G401.6 (cell line): ENCODE data around the gene TRIM25.
"Not testable (repeated sequence)": the region's sequence is repeated elsewhere in the genome, so short reads cannot be mapped to it uniquely, and the experiment has no call there.

Source experiments
- FAIRE-seq: peaks from 2 replicates; lab custom pipeline; 2012; peaks lifted over from hg19 to GRCh38; lab: Jason Lieb, UNC

TRIM25 gene

DNA sequence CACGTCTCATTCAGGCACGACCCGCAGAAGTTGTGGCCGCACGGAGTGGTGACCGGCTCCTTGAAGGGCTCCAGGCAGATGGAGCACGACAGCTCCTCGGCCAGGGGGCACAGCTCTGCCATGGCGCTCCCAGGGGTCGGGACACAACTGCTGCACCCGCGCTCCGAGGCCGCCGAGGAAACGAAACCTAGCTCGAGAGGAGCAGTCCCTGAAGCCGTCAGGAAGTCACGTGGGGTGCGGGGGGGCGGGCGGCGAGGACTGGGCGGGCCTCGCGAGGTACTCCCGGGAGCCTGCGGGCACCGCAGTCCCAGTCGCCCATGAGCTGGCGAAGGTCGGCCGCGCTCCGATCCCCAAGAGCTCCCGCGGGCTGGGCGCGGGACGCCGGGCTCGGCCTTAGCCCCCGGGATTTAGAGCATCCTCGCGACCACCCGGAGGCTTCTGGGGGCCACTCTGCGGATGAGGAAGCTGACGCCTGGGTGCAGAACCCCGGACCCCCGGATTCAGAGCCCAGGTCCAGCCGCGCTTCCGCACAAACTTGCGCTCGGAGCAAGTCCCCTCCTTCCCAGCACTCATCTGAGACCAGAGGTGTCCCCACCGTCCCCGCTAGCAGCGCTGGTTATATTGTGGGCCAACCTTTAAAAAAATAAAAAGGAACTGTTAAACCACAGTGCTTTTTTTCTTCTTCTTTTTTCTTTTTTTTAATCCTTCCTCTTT, at the start of gene TRIM25:
TSS of gene TRIM25 (minus strand) at position 183 of the 714 bp plus-strand sequence. CDS start at position 122, 61 bp downstream.
- no peak for FAIRE-seq

- FAIRE-seq = peak; percentile 65
Measured at GRCh38 chr17:56960596-56961538, 47.0 kb upstream of the TRIM25 start, which contains the start of gene COIL. Gene COIL, minus strand, starts transcription at chr17:56961050. Its CDS starts 31 bp downstream, at chr17:56961019.

- no peak for FAIRE-seq
Measured at GRCh38 chr17:56956992-56957391, 43.1 kb upstream of the TRIM25 start.

- no peak for FAIRE-seq
Measured at GRCh38 chr17:56949595-56949994, 35.7 kb upstream of the TRIM25 start.

DNA sequence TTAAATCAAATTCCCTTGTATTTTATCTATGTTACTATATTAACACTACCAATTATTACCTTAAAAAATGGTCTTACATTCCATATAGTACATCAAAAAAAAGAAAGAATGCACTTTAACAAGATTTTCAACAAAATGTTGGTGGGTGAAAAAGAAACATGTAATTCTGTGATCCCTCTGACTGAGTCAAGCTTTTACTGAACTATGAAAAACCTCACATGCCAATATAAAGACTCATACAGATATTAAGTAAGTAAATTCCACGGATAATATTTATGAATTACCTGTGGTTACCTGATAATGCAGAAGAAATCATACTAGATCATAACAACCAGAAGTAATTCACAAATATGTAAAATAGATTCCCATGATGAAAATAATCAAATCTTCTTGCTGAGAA, 34.6 kb upstream of the TRIM25 start:
- no peak for FAIRE-seq

DNA sequence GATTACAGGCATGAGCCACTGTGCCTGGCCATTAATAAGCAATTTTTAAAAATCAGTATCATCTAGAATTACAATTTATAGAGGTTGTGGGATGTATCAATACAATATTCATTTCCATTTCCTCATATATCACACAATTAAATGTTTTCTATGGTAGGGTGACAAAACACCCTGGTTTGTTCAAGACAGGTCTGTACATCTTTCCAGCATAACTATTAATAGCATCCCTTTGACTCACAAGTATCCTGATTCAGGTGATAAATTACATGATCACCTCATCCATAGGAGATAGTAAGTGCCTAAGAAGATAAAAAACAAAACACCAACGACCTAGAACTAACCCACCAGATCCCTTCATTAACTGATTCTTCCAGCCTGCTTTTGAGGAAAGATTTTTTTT, 33.9 kb upstream of the TRIM25 start:
- FAIRE-seq = no peak

DNA sequence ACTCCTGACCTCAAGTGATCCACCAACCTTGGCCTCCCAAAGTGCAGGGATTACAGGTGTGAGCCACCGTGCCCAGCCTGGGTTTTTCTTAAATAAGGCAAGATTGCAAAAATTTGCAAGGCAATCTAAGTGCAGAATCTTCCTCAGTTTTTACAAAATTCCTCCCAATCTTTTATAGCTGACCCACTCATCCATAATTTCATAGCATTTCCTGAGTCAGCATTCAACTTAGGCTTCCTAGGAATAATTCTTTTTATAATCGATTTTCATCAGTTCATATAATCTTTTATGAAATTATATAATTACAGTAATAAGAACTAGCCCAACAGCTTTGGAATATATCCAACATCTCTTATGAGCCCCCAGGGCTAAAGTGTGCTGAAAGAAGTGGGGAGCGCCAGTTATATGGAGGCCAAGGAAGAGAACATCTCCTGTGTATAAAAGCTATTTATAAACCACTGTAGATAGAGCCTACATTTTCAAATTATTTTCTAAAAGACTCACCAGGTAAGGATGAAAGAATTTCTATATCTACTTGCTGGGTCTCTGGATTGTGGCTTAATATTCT, 32.2 kb upstream of the TRIM25 start:
- FAIRE-seq = no peak

- FAIRE-seq = no peak
Measured at GRCh38 chr17:56943505-56944125, 29.8 kb upstream of the TRIM25 start.

DNA sequence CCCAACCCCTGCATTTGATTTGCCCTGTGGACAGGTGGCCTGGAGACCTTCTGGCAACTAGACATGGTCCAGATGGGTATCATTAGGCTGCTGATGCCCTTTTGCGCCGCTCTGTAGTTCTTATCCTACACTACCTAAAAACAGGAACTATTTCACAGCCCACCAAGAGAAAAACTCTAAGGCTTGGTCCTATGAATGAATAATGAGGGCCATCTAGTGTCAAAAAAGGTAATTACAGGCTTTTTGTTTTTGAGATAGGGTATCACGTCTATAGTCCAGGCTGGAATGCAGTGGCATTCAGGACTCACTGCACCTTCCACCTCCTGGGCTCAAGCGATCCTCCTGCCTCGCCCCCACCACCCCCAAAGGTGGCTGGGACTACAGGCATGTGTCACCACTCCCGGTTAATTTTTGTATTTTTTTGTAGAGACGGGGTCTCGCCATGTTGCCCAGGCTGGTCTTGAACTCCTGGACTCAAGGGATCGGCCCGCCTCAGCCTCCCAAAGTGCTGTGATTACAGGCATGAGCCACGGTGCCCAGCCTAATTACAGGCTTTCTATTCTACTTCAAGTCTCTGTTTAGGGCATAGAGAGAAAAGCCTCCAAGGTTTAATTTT, 26.1 kb upstream of the TRIM25 start:
- no peak for FAIRE-seq

GRCh38 chr17:56938206-56938605, 24.4 kb upstream of the TRIM25 start:
- FAIRE-seq = not testable (repeated sequence)

DNA sequence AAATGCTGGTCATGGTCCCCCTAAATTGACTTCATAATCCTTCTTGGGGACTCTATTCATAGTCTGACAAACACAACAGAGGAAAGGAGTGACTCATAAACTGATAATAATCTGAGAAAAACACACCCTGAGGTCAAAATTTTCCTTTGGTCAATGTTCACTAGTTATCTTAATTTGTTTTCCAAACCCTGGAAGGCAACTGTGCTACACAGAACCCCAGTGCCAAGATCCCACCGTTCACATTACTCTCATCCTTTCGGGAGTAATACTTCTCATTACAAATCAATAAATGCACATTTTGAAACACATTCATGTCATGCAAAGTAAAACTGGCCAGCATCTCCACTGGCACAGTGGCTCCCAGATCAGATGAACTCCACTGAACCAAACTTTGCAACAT, 23.8 kb upstream of the TRIM25 start:
- no peak for FAIRE-seq

DNA sequence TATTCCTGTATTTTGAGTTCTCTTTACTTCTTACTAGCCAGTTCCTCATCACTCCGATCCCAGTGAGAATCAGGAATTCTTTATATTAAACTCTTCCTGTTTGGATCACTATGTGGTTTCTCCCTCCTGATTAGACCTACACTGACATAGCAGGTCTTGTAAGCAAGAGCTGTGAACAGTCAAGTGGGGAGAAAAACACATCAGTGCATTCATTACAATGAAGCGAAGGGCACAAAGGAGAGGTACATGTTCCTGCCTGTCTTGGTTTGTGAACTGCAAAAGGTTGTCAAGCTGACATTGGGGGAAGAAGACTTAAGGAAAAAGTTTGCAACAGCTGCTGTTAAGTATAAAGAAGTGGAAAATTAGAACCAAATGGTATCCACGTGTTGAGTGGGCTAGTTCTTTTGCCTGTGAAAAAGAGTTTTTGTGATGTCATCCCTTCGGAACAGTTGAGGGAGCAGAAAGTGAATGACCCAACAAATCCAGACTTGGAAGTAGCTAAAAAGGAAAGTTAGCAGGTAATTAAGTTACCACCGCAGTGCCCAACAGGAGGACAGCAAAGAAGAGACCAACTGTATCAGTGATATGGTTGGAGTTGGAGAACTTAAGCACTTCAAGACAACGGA, 23.0 kb upstream of the TRIM25 start:
- no peak for FAIRE-seq

DNA sequence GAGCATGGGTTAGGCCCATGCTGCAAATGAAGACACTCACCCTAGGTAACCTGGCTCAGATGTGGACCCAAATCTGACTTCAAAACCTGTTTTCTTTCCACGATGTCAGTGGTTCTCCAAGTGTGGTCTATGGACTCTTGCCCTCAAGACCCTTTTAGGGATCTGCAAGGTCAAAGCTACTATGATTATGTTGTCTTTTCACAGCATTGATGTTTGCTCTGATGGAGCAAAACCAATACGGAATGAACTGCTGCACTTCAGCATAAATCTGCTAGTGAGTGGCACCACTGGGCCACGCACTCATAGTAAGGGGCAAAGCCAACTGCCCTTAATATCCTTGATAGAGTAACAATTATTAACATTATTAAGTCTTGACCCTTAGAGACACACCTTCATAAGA, 21.6 kb upstream of the TRIM25 start:
- FAIRE-seq = no peak

DNA sequence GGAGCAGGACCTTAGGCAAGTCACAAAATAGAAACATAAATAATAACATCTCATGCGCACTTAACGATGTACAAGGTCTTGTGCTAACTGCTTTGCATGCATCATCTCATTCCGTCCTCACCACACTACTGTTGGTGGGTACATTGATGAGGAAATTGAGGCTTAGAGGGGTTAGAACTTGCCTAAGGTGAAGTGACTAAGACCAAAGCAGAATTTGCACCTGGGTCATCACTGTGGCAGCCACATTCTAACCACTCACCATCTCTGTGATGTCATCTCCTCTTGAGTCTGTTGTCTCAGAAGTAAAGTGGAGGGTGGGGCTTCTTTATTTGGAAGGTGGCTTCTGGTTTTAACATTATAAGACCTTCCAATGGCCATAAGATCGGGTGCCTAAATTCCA, 20.4 kb upstream of the TRIM25 start:
- no peak for FAIRE-seq

- FAIRE-seq = no peak
Measured at GRCh38 chr17:56933868-56934267, 20.0 kb upstream of the TRIM25 start.

DNA sequence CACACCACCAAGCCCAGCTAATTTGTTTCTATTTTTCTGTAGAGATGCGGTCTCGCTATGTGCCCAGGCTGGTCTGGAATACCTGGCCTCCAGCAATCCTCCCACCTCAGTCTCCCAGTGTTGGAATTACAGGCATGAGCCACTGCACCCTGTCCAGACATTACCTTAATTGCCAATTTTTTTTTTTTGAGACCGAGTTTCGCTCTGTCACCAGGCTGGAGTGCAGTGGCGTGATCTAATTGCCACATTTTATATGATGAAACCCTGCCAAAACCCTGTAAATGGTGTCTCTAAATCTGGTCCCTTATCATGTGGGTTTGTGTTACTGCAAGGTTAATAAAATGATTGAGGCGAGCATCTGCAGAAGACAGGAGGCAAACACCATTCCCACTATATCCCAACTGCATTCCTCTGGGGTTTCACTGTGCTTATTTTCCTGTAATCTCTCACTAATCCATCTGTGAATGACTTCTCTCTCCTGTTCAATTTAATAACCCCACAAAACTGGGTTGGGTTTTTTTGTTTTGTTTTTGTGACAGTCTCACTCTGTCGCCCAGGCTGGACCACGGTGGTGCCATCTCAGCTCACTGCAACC, 19.4 kb upstream of the TRIM25 start:
- FAIRE-seq = no peak

DNA sequence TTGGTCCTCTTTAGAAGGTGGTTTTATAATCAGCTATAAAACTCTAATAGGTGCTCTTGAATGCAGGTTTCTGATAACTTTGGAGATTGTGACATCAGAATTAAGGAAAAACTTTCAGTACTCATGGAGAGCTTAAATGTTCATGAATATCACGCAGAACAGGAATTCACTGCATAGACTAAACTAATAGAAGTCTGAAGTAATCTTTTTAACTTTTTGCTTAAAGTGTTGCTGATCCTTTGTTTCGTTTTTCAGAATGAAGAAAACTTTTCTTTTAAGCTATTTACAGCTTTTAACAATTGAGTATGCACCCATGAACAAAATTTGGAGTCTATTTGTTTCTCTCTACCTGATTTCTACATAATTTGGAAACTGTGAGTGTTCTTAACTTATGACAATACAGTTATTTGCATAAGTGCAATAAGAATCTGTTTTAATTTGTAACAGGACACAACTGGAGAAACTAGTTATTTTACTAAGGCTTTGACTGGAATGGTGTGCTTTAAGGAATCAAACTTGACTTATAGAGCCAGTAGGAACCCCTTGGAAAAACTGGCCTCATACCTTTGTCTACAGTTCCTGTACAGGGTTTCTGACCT, 17.0 kb upstream of the TRIM25 start:
- FAIRE-seq = no peak

- peak; percentile 74 for FAIRE-seq
Measured at GRCh38 chr17:56929362-56929969, 15.6 kb upstream of the TRIM25 start.

DNA sequence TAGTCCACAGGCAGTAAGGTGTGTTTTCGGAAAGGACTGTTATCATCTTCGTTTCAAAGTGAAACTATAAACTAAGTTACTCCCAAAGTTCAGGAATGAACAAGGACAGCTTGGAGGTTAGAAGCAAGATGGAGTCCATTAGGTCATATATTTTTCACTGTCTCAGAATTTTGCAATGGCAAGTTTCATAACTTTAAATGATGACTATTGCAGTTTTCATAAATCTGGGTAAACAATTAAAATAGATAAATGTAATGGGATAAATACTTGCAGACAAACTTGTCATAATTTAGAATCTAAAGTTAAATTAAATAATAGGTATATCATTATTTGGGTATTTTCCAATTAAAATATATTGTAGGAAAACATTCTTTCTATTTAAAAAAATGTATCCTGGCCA, 14.7 kb upstream of the TRIM25 start:
- no peak for FAIRE-seq

- FAIRE-seq = no peak
Measured at GRCh38 chr17:56926704-56927103, 12.9 kb upstream of the TRIM25 start.
